Ascending aorta (tissue), 2 donors: ENCODE measurements around the gene CLPTM1L. TPM values are rescaled to one million over a fixed set of nuclear protein-coding genes. Genes with fewer than 3 reads are reported as not detected.
"Not testable (repeated sequence)": the region's sequence is repeated elsewhere in the genome, so short reads cannot be mapped to it uniquely, and the experiment has no call there.

Experiments
- DNase-seq, 2 donors: peaks; one replicate each; pipeline ENCODE4 v3.0.0-alpha.2; 2019; ENCODE audit warnings: low spot score in 2 of 2
- H3K27ac ChIP-seq, 2 donors: fragments of 200-600 bp; sonication (generic); one replicate each; pipeline ENCODE4 v1.5.1; 2016 to 2017; ENCODE audit warnings: mild to moderate bottlenecking in 1 of 2
- H3K27me3 ChIP-seq: fragments of 200-600 bp; sonication (generic); one replicate; pipeline ENCODE4 v1.5.1; 2017
- H3K36me3 ChIP-seq, 2 donors: fragments of 200-600 bp; sonication (generic); one replicate each; pipeline ENCODE4 v1.5.1; 2016
- H3K4me1 ChIP-seq, 2 donors: fragments of 200-600 bp; sonication (generic); one replicate each; pipeline ENCODE4 v1.5.1; 2016 to 2017; ENCODE audit warnings: mild to moderate bottlenecking in 1 of 2
- H3K4me3 ChIP-seq, 2 donors: fragments of 200-600 bp; sonication (generic); one replicate each; pipeline ENCODE4 v1.5.1; 2016 to 2017; ENCODE audit warnings: mild to moderate bottlenecking in 1 of 2
- H3K9me3 ChIP-seq, 2 donors: fragments of 200-600 bp; sonication (generic); one replicate each; pipeline ENCODE4 v1.5.1; 2016
- CTCF ChIP-seq, 3 experiments: fragments of 200-600 bp in 2 of 3; fragments of 450-650 bp in 1 of 3; sonication (generic) in 2 of 3; IDR thresholded peaks; one replicate each; pipeline ENCODE4 v1.5.1; 2016 to 2019; ENCODE audit warnings: antibody characterized with exemption in 3 of 3, mild to moderate bottlenecking in 1 of 3, moderate library complexity in 1 of 3
- intact Hi-C: fragments of 100-400 bp; cut with DNase I; formaldehyde crosslinking; loops from one replicate; pipeline ENCODE4 v1.15.1; 2023
- total RNA-seq: library from RNA; depleted of rRNA; stranded (reverse); fragments of >200 nt; gene quantifications from one replicate; pipeline ENCODE4 v1.1.0, GENCODE V29; 2016

Gene CLPTM1L
- total RNA-seq, 1 donor from 2014 or later: 23.6 TPM

- H3K36me3 ChIP-seq: peaks cover 26 to 44% of the 10 kb centered on the region in 2 donors
- no peak overlapping the region for H3K27ac ChIP-seq
- TF ChIP-seq CTCF (IDR thresholded peaks at IDR 0.05): no peak
- DNase-seq: no peak
- no peaks in the 10 kb centered on the region for H3K27me3 ChIP-seq
- intact Hi-C loops: no loop called here
- peaks cover 2 to 17% of the 10 kb centered on the region in 2 donors for H3K4me1 ChIP-seq
- no peak overlapping the region for H3K4me3 ChIP-seq
- H3K9me3 ChIP-seq: no peaks in the 10 kb centered on the region
Observed at GRCh38 chr5:1343315-1343751, 1.6 kb downstream of the CLPTM1L start.

- DNase-seq, intact Hi-C loops, H3K27ac ChIP-seq, H3K4me3 ChIP-seq, H3K9me3 ChIP-seq, H3K27me3 ChIP-seq: not testable (repeated sequence)
- peaks cover 2 to 17% of the 10 kb centered on the region in 2 donors for H3K4me1 ChIP-seq
- peaks cover 31 to 51% of the 10 kb centered on the region in 2 donors for H3K36me3 ChIP-seq
Observed at GRCh38 chr5:1342711-1343110, 2.2 kb downstream of the CLPTM1L start.

DNA sequence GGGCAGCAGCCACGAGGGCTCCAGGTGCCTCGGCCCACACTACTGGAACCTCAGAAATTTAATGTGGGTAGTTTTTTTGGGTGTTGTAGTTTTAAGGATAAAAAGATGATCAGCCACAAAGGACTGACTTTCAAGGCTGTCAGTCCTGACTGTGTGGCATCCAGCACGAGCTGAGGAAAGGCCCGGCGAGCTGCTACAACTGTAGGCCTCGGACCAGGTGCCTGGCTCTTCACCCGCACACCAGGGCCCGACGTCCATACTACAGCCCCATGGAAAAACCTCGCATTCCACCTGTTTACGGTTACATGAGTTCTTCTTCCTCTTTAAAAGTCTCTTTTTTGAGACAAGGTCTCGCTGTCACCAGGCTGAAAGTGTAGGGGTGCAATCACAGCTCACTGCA, 2.6 kb downstream of the CLPTM1L start:
- peaks cover 35 to 55% of the 10 kb centered on the region in 2 donors for H3K36me3 ChIP-seq
- no peak for DNase-seq
- peaks cover 2 to 17% of the 10 kb centered on the region in 2 donors for H3K4me1 ChIP-seq

DNA sequence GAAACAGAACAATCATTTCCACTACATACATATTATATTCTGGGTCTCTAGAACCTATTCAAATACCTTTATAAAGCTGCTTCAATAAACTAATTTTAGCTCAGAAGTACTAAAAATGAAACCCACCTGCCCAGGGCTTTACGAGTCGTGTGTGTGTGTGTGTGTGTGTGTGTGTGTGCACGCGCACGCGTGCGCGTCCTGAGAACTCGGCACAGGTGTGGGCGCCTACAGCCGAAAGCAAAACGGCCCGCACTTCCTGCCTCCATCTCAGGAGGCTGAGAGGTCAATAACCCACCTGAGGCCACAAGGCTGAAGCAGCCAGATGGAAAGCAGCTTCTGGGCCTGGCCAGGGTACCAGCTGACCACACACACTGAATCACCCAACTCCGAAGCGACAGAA, 3.0 kb downstream of the CLPTM1L start:
- Histone ChIP-seq H3K4me1 (peaks cover 2 to 17% of the 10 kb centered on the region in 2 donors), H3K27ac (no peak overlapping the region), H3K9me3 (no peaks in the 10 kb centered on the region), H3K4me3 (no peak overlapping the region), H3K36me3 (peaks cover 39 to 59% of the 10 kb centered on the region in 2 donors), H3K27me3 (no peaks in the 10 kb centered on the region)
- no peak for TF ChIP-seq CTCF (IDR thresholded peaks at IDR 0.05)
- intact Hi-C loops: no loop called here
- no peak for DNase-seq

More for the DNA sequence above, 2.6 kb downstream of the CLPTM1L start:
- no peaks in the 10 kb centered on the region for H3K9me3 ChIP-seq
- intact Hi-C loops: no loop called here
- H3K27ac ChIP-seq: no peak overlapping the region
- TF ChIP-seq CTCF (IDR thresholded peaks at IDR 0.05): no peak
- H3K4me3 ChIP-seq: no peak overlapping the region
- no peaks in the 10 kb centered on the region for H3K27me3 ChIP-seq

DNA sequence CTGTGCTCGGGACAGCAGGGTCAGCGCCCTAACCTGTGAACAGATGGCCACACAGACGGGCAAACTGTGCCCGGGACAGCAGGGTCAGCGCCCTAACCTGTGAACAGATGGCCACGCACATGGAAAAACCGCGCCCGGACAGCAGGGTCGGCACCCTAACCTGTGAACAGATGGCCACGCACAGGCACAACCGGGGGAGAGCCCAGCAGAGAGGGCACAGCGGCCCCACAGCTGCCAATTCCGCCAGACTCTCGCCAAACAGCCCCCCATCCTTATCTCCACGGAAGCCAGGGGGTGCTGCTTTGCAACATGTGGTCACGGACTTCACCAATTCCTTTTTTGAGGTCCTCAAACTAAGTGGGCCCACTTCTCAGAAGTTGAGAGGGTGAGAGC, 5.1 kb downstream of the CLPTM1L start:
- H3K4me3 ChIP-seq, H3K9me3 ChIP-seq, intact Hi-C loops, H3K27ac ChIP-seq, H3K27me3 ChIP-seq, DNase-seq: not testable (repeated sequence)
- Histone ChIP-seq H3K4me1 (peaks cover 0 to 10% of the 10 kb centered on the region in 2 donors), H3K36me3 (peaks cover 60 to 80% of the 10 kb centered on the region in 2 donors)

DNA sequence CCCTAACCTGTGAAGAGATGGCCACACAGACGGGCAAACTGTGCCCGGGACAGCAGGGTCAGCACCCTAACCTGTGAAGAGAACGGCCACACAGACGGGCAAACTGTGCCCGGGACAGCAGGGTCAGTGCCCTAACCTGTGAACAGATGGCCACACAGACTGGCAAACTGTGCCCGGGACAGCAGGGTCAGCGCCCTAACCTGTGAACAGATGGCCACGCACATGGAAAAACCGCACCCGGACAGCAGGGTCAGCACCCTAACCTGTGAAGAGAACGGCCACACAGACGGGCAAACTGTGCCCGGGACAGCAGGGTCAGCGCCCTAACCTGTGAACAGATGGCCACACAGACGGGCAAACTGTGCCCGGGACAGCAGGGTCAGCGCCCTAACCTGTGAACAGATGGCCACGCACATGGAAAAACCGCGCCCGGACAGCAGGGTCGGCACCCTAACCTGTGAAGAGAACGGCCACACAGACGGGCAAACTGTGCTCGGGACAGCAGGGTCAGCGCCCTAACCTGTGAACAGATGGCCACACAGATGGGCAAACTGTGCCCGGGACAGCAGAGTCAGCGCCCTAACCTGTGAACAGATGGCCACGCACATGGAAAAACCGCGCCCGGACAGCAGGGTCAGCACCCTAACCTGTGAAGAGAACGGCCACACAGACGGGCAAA, 5.6 kb downstream of the CLPTM1L start:
- DNase-seq, H3K27me3 ChIP-seq, H3K9me3 ChIP-seq, intact Hi-C loops, H3K4me3 ChIP-seq, H3K27ac ChIP-seq: not testable (repeated sequence)
- Histone ChIP-seq H3K4me1 (peaks cover 0 to 10% of the 10 kb centered on the region in 2 donors), H3K36me3 (peaks cover 65 to 85% of the 10 kb centered on the region in 2 donors)

DNA sequence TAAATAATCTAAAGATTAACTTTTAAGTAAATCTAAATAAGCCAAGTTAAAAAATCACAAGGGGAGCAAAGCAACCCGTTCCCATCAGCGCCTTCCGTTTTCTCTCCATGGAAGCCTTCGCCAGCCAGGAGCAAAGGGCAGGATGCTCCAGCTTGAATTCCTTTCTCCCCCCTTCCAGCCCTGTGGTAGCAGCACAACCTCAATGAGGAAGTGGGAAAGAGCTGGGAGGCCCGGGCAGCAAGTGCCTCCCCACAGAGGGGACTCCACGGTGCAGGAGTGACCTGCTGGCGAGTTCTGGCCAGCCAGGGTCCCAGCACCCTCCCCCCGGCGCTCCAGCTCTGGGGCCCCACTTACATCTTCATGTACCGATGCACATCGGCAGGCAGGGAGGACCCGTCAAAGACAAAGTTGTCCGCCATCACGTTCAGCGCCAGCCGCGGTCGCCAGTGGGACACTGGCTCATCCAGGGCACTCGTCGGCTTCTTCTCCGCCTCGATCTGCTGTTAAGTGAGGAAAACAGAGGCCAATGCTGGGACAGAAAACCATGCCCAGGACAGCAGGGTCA, 6.3 kb downstream of the CLPTM1L start:
- H3K4me1 ChIP-seq: peaks cover 0 to 3% of the 10 kb centered on the region in 2 donors
- intact Hi-C loops: no loop called here

More for the DNA sequence above, 6.3 kb downstream of the CLPTM1L start:
- Histone ChIP-seq H3K27ac (no peak overlapping the region), H3K4me3 (no peak overlapping the region), H3K27me3 (no peaks in the 10 kb centered on the region), H3K9me3 (no peaks in the 10 kb centered on the region), H3K36me3 (peaks cover 72 to 92% of the 10 kb centered on the region in 2 donors)
- DNase-seq: no peak
- no peak for TF ChIP-seq CTCF (IDR thresholded peaks at IDR 0.05)
